LNCAP (cell line): ENCODE data around the gene MFAP4.

ENCODE experiments used
- CTCF ChIP-seq: fragments of 450-650 bp; IDR thresholded peaks from 2 replicates; pipeline ENCODE4 v1.5.1; 2017; ENCODE audit warnings: mild to moderate bottlenecking

The MFAP4 gene

GRCh38 chr17:19386974-19387920 is at the start of gene MFAP4:
MFAP4 (minus strand) TSS chr17:19387190; CDS start chr17:19387155, 35 bp downstream.
- no peak for TF ChIP-seq CTCF

GRCh38 chr17:19433727-19434340 is 46.8 kb upstream of the MFAP4 start:
- no peak for TF ChIP-seq CTCF

- no peak for TF ChIP-seq CTCF
Observed at GRCh38 chr17:19433255-19433654, 46.3 kb upstream of the MFAP4 start.

GRCh38 chr17:19431691-19432090 is 44.7 kb upstream of the MFAP4 start:
- no peak for TF ChIP-seq CTCF

GRCh38 chr17:19426631-19427030 is 39.6 kb upstream of the MFAP4 start:
- TF ChIP-seq CTCF, result no peak

- no peak for TF ChIP-seq CTCF
Observed at GRCh38 chr17:19424934-19425868, 38.2 kb upstream of the MFAP4 start.

- TF ChIP-seq CTCF, result no peak
Observed at GRCh38 chr17:19421926-19422325, 34.9 kb upstream of the MFAP4 start.
